Right atrium auricular region (tissue), 2 donors: ENCODE results near the gene ITPR2. TPM values are rescaled to one million over a fixed set of nuclear protein-coding genes. Genes with fewer than 3 reads are reported as not detected.

ENCODE experiments used
- DNase-seq: peaks from one replicate; pipeline ENCODE4 v3.0.0-alpha.2; 2019; ENCODE audit warnings: low spot score
- H3K27ac ChIP-seq, 2 donors: fragments of 200-600 bp; sonication (generic); 1 replicate in 1 of 2; 2 replicates in 1 of 2; pipeline ENCODE4 v1.5.1; 2016 to 2019
- H3K27me3 ChIP-seq, 2 donors: fragments of 200-600 bp; sonication (generic); one replicate each; pipeline versions ENCODE4 v1.5.1 to v1.6.0; 2017 to 2019
- H3K36me3 ChIP-seq: fragments of 200-600 bp; sonication (generic); one replicate; pipeline ENCODE4 v1.5.1; 2016
- H3K4me1 ChIP-seq, 2 donors: fragments of 200-600 bp; sonication (generic); one replicate each; pipeline versions ENCODE4 v1.5.1 to v1.6.0; 2017 to 2019
- H3K4me3 ChIP-seq, 2 donors: fragments of 200-600 bp; sonication (generic); 1 replicate in 1 of 2; 2 replicates in 1 of 2; pipeline ENCODE4 v1.5.1; 2017 to 2019; ENCODE audit warnings: mild to moderate bottlenecking in 1 of 2, moderate library complexity in 1 of 2
- H3K9me3 ChIP-seq, 2 donors: fragments of 200-600 bp; sonication (generic); one replicate each; pipeline ENCODE4 v1.5.1; 2019
- CTCF ChIP-seq, 2 donors: fragments of 200-600 bp; sonication (generic); IDR thresholded peaks; one replicate each; pipeline ENCODE4 v1.5.1; 2019; ENCODE audit warnings: antibody characterized with exemption in 2 of 2
- total RNA-seq, 2 donors: library from RNA; depleted of rRNA; stranded (reverse); fragments of >200 nt; gene quantifications; one replicate each; pipeline ENCODE4 v1.1.0, GENCODE V29; 2016

Gene ITPR2
- total RNA-seq, 2 donors from 2014 or later: 13.0 to 20.7 TPM

- no peaks in the 10 kb centered on the region for H3K27me3 ChIP-seq
- H3K4me1 ChIP-seq: peaks cover 0 to 5% of the 10 kb centered on the region in 2 donors
- DNase-seq: no peak
- no peak overlapping the region for H3K4me3 ChIP-seq
- TF ChIP-seq CTCF (IDR thresholded peaks at IDR 0.05): peak in 1 of 2 donors; percentile 0
- no peaks in the 10 kb centered on the region for H3K9me3 ChIP-seq
- H3K27ac ChIP-seq: no peak overlapping the region
- H3K36me3 ChIP-seq: no peaks in the 10 kb centered on the region
Measured at GRCh38 chr12:26854031-26854390, 21.0 kb upstream of the ITPR2 start.

- H3K9me3 ChIP-seq: no peaks in the 10 kb centered on the region
- H3K27me3 ChIP-seq: no peaks in the 10 kb centered on the region
- no peak overlapping the region for H3K27ac ChIP-seq
- peak; percentile 81 to 91 for TF ChIP-seq CTCF (IDR thresholded peaks at IDR 0.05)
- peaks cover 0 to 5% of the 10 kb centered on the region in 2 donors for H3K4me1 ChIP-seq
- no peak overlapping the region for H3K4me3 ChIP-seq
- DNase-seq: no peak
- H3K36me3 ChIP-seq: no peaks in the 10 kb centered on the region
Measured at GRCh38 chr12:26853303-26854030, 20.5 kb upstream of the ITPR2 start.

GRCh38 chr12:26851031-26851809 is 18.2 kb upstream of the ITPR2 start:
- no peaks in the 10 kb centered on the region for H3K9me3 ChIP-seq
- H3K4me3 ChIP-seq: no peak overlapping the region
- H3K36me3 ChIP-seq: no peaks in the 10 kb centered on the region
- TF ChIP-seq CTCF (IDR thresholded peaks at IDR 0.05): no peak
- H3K27ac ChIP-seq: no peak overlapping the region
- no peak for DNase-seq
- no peaks in the 10 kb centered on the region for H3K27me3 ChIP-seq
- peaks cover 0 to 11% of the 10 kb centered on the region in 2 donors for H3K4me1 ChIP-seq

- H3K9me3 ChIP-seq: no peaks in the 10 kb centered on the region
- H3K4me3 ChIP-seq: no peak overlapping the region
- H3K27me3 ChIP-seq: no peaks in the 10 kb centered on the region
- TF ChIP-seq CTCF (IDR thresholded peaks at IDR 0.05): no peak
- peaks cover 0 to 22% of the 10 kb centered on the region in 2 donors for H3K4me1 ChIP-seq
- H3K36me3 ChIP-seq: no peaks in the 10 kb centered on the region
- DNase-seq: no peak
- H3K27ac ChIP-seq: no peak overlapping the region
Measured at GRCh38 chr12:26848156-26848825, 15.3 kb upstream of the ITPR2 start.

DNA sequence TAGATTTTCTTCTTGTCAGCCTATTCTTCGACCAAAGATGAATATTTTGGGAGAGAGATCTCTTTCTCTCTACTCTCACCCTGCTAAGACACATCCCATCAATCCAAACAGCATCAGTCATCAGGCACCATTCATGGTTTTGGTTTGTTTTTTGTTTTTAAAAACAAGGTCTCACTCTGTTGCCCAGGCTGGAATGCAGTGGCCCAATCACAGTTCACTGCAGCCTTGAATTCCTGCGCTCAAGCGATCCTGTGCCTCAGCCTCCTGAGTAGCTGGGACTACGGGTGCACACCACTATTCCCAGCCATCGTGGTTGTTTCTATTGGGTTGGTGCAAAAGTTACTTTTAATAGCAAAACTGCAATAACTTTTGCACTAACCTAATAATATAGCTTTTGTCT is 14.4 kb upstream of the ITPR2 start:
- Histone ChIP-seq H3K27me3 (no peaks in the 10 kb centered on the region), H3K9me3 (no peaks in the 10 kb centered on the region), H3K4me3 (no peak overlapping the region), H3K36me3 (no peaks in the 10 kb centered on the region), H3K27ac (no peak overlapping the region), H3K4me1 (peaks cover 0 to 22% of the 10 kb centered on the region in 2 donors)
- no peak for DNase-seq
- TF ChIP-seq CTCF (IDR thresholded peaks at IDR 0.05): no peak
